ENCODE data around the gene FGF21.
"Not testable (repeated sequence)": the region's sequence is repeated elsewhere in the genome, so short reads cannot be mapped to it uniquely, and the experiment has no call there.

The FGF21 gene

GRCh38 chr19:48752496-48753365, 2.6 kb upstream of the FGF21 start, which contains the start of gene FUT1:
Gene FUT1 (minus strand): TSS chr19:48752641. CDS start chr19:48751281, 1,360 bp downstream.
- peak in 1 of 2 donors; percentile 40 for DNase-seq

GRCh38 chr19:48755787-48756186, 463 bp downstream of the FGF21 start:
- no peak for DNase-seq

GRCh38 chr19:48756212-48756611, 888 bp downstream of the FGF21 start:
- no peak for DNase-seq

- DNase-seq, result no peak
Observed at GRCh38 chr19:48756686-48757085, 1.4 kb downstream of the FGF21 start.

GRCh38 chr19:48757089-48757675, 1.9 kb downstream of the FGF21 start:
- no peak for DNase-seq

- no peak for DNase-seq
Observed at GRCh38 chr19:48757741-48758144, 2.4 kb downstream of the FGF21 start.

- no peak for DNase-seq
Observed at GRCh38 chr19:48760504-48761205, 5.3 kb downstream of the FGF21 start.

- DNase-seq, result not testable (repeated sequence)
Observed at GRCh38 chr19:48765816-48766215, 10.5 kb downstream of the FGF21 start.

GRCh38 chr19:48768171-48768753, 12.9 kb downstream of the FGF21 start:
- DNase-seq, result not testable (repeated sequence)

GRCh38 chr19:48768994-48769713, 13.8 kb downstream of the FGF21 start:
- DNase-seq, result no peak

- DNase-seq, result no peak
Observed at GRCh38 chr19:48770266-48770665, 14.9 kb downstream of the FGF21 start.

GRCh38 chr19:48770734-48771472, 15.6 kb downstream of the FGF21 start:
- DNase-seq, result no peak

GRCh38 chr19:48772503-48772953, 17.2 kb downstream of the FGF21 start:
- DNase-seq, result no peak

- DNase-seq, result no peak
Observed at GRCh38 chr19:48777139-48777538, 21.8 kb downstream of the FGF21 start.

GRCh38 chr19:48777720-48778119, 22.4 kb downstream of the FGF21 start:
- DNase-seq, result no peak

GRCh38 chr19:48779636-48780035, 24.3 kb downstream of the FGF21 start:
- DNase-seq, result no peak

GRCh38 chr19:48780631-48781391, 25.5 kb downstream of the FGF21 start:
- peak; percentile 5 to 50 for DNase-seq

- no peak for DNase-seq
Observed at GRCh38 chr19:48784527-48784926, 29.2 kb downstream of the FGF21 start.

GRCh38 chr19:48786422-48786821, 31.1 kb downstream of the FGF21 start:
- not testable (repeated sequence) for DNase-seq

- not testable (repeated sequence) for DNase-seq
Observed at GRCh38 chr19:48787331-48787730, 32.0 kb downstream of the FGF21 start.

GRCh38 chr19:48793271-48793670, 37.9 kb downstream of the FGF21 start:
- DNase-seq, result no peak
